ENCODE measurements around the gene DLGAP1. TPM values are rescaled to one million over a fixed set of nuclear protein-coding genes. Genes with fewer than 3 reads are reported as not detected.

Gene DLGAP1
- total and polyA plus RNA-seq, 2 of the 4 experiments (the other 2 are of a cell fraction), result under 0.01 to 0.09 TPM

- Histone ChIP-seq H4K91ac (ENCODE audit: insufficient read depth, low read depth, low read length) (no peak overlapping the region), H2BK15ac (ENCODE audit: low read depth, low read length) (no peak overlapping the region), H4K5ac (ENCODE audit: low read depth, low read length) (no peak overlapping the region), H3K14ac (replicated peaks; ENCODE audit: low read depth, low read length) (no peak overlapping the region), H2AK9ac (replicated peaks; ENCODE audit: low read depth, low read length, poor library complexity) (no peak overlapping the region), H3K27ac (ENCODE audit: insufficient read depth, low read length) (no peak overlapping the region), H3K56ac (ENCODE audit: extremely low read depth, insufficient read depth, low read length) (no peak overlapping the region), H3K9ac (ENCODE audit: low read depth, low read length) (no peak overlapping the region), H4K8ac (ENCODE audit: low read depth in 2 of 2, low read length in 2 of 2) (no peak overlapping the region), H3K9me3 (ENCODE audit: control insufficient read depth, insufficient read depth, low read length) (peaks cover 6% of the 10 kb centered on the region; the same call in 1 of the 2 replicates), H3K27me3 (ENCODE audit: control insufficient read depth, insufficient read depth, low read length) (no peaks in the 10 kb centered on the region), H3K4ac (ENCODE audit: low read depth, low read length) (no peak overlapping the region), H4K20me1 (ENCODE audit: insufficient read depth, low read length) (no peaks in the 10 kb centered on the region), H2AFZ (replicated peaks; ENCODE audit: low read length, poor library complexity) (no peak overlapping the region), H3K79me1 (ENCODE audit: low read depth in 1 of 2, low read length in 2 of 2) (no peaks in the 10 kb centered on the region), H3K4me2 (ENCODE audit: low read depth, low read length) (no peak overlapping the region), H2BK120ac (ENCODE audit: low read depth, low read length) (no peak overlapping the region), H3K4me3 (ENCODE audit: insufficient read depth, low read depth, low read length) (no peak overlapping the region), H2AK5ac (ENCODE audit: low read depth, low read length) (no peak overlapping the region), H3K9me1 (ENCODE audit: insufficient read depth, low read length) (no peaks in the 10 kb centered on the region), H3K23ac (ENCODE audit: low read depth, low read length) (no peak overlapping the region), H3K18ac (ENCODE audit: low read depth, low read length) (no peak overlapping the region), H3K36me3 (ENCODE audit: control insufficient read depth, insufficient read depth, low read length) (no peaks in the 10 kb centered on the region), H2BK5ac (ENCODE audit: low read depth, low read length, poor library complexity, severe bottlenecking) (no peak overlapping the region), H3K4me1 (ENCODE audit: control insufficient read depth, insufficient read depth, low read length) (no peaks in the 10 kb centered on the region), H2BK20ac (ENCODE audit: low read depth, low read length) (no peak overlapping the region)
- BruUV-seq (replicated peaks), result no TSS peak
- ChIA-PET POLR2A (ENCODE audit: unreplicated experiment) (no interaction called here), CTCF (interaction anchor here (0.7 kb wide), 1 partner anchor 12 kb away, joined by 3 read pairs; no protein-coding TSS in a partner anchor)
- in situ Hi-C loops (cut with MboI; ENCODE audit: low sequenced_read_pairs), result no loop called here
- ATAC-seq (ENCODE audit: low read depth) (no peak), DNase-seq (no peak)
- intact Hi-C loops (cut with micrococcal nuclease), result no loop called here
- no peak for TF ChIP-seq BHLHE40 (IDR thresholded peaks at IDR 0.05; ENCODE audit: low read depth, low read length)
- TF ChIP-seq MAFK (IDR thresholded peaks at IDR 0.05; ENCODE audit: low read depth, low read length), result no peak
- TF ChIP-seq CEBPB (IDR thresholded peaks at IDR 0.05; ENCODE audit: low read depth, low read length), result no peak
- no peak for TF ChIP-seq CHD1 (IDR thresholded peaks at IDR 0.05; ENCODE audit: low read depth, low read length)
- no peak for TF ChIP-seq CTCF (conservative IDR thresholded peaks at IDR 0.05; ENCODE audit: low read depth, low read length)
- TF ChIP-seq MAZ (IDR thresholded peaks at IDR 0.05; ENCODE audit: borderline replicate concordance, low read depth, low read length), result no peak
- TF ChIP-seq MXI1 (IDR thresholded peaks at IDR 0.05; ENCODE audit: borderline replicate concordance, low read depth, low read length), result no peak
- TF ChIP-seq SMC3 (IDR thresholded peaks at IDR 0.05; ENCODE audit: low read depth, low read length), result no peak
- no peak for TF ChIP-seq USF2 (IDR thresholded peaks at IDR 0.05; ENCODE audit: low read depth, low read length)
- no peak for TF ChIP-seq POLR2A (IDR thresholded peaks at IDR 0.05; ENCODE audit: low read depth, low read length)
- TF ChIP-seq NFE2L2 (IDR thresholded peaks at IDR 0.05; ENCODE audit: low read depth, low read length), result no peak
- no peak for TF ChIP-seq FOS (IDR thresholded peaks at IDR 0.05; ENCODE audit: low read depth, low read length)
- no peak for TF ChIP-seq RCOR1 (IDR thresholded peaks at IDR 0.05; ENCODE audit: insufficient replicate concordance, low read length)
- TF ChIP-seq RAD21 (IDR thresholded peaks at IDR 0.05; ENCODE audit: low read length), result no peak
- TF ChIP-seq ELK1 (IDR thresholded peaks at IDR 0.05; ENCODE audit: borderline replicate concordance, low read depth, low read length), result no peak
- TF ChIP-seq RFX5 (IDR thresholded peaks at IDR 0.05; ENCODE audit: low read depth, low read length), result no peak
- dilution Hi-C loops (cut with HindIII; ENCODE audit: low sequenced_read_pairs, unreplicated experiment), result no loop called here
Measured at GRCh38 chr18:4444306-4444705, 10.8 kb downstream of the DLGAP1 start.
